Measurements from ENCODE around the gene BACE1-AS.
"Not testable (repeated sequence)": the region's sequence is repeated elsewhere in the genome, so short reads cannot be mapped to it uniquely, and the experiment has no call there.

Gene BACE1-AS

GRCh38 chr11:117290809-117291396 lies at the start of gene BACE1-AS:
Gene BACE1-AS, plus strand, starts transcription at chr11:117291346.
- Histone ChIP-seq H3K9me3 (ENCODE audit: low read length) (no peaks in the 10 kb centered on the region), H3K9ac (ENCODE audit: low read length) (no peak within 1 kb of the TSS), H3K4me3 (ENCODE audit: low read depth in 1 of 2, low read length in 2 of 2) (no peak within 1 kb of the TSS), H3K4me1 (ENCODE audit: insufficient read depth, low read length) (no peaks in the 10 kb centered on the region), H3K36me3 (ENCODE audit: insufficient read depth, low read length) (peaks cover 58% of the 10 kb centered on the region), H3K27ac (ENCODE audit: low read depth, low read length) (no peak within 1 kb of the TSS), H3K27me3 (ENCODE audit: control insufficient read depth in 1 of 2, insufficient read depth in 2 of 2, low read length in 2 of 2) (no peaks in the 10 kb centered on the region)

- Histone ChIP-seq H3K4me3 (ENCODE audit: low read depth in 1 of 2, low read length in 2 of 2) (no peak overlapping the region), H3K27ac (ENCODE audit: low read depth, low read length) (no peak overlapping the region), H3K4me1 (ENCODE audit: insufficient read depth, low read length) (no peaks in the 10 kb centered on the region), H3K9me3 (ENCODE audit: low read length) (no peaks in the 10 kb centered on the region), H3K9ac (ENCODE audit: low read length) (no peak overlapping the region), H3K36me3 (ENCODE audit: insufficient read depth, low read length) (peaks cover 43% of the 10 kb centered on the region), H3K27me3 (ENCODE audit: control insufficient read depth in 1 of 2, insufficient read depth in 2 of 2, low read length in 2 of 2) (no peaks in the 10 kb centered on the region)
Measured at GRCh38 chr11:117248341-117248740, 42.8 kb upstream of the BACE1-AS start.

- Histone ChIP-seq H3K27me3 (ENCODE audit: control insufficient read depth in 1 of 2, insufficient read depth in 2 of 2, low read length in 2 of 2) (no peaks in the 10 kb centered on the region), H3K36me3 (ENCODE audit: insufficient read depth, low read length) (peaks cover 34% of the 10 kb centered on the region), H3K27ac (ENCODE audit: low read depth, low read length) (no peak overlapping the region), H3K9ac (ENCODE audit: low read length) (no peak overlapping the region), H3K9me3 (ENCODE audit: low read length) (no peaks in the 10 kb centered on the region), H3K4me1 (ENCODE audit: insufficient read depth, low read length) (no peaks in the 10 kb centered on the region), H3K4me3 (ENCODE audit: low read depth in 1 of 2, low read length in 2 of 2) (no peak overlapping the region)
Measured at GRCh38 chr11:117249571-117249970, 41.6 kb upstream of the BACE1-AS start.

GRCh38 chr11:117251506-117251905 lies 39.6 kb upstream of the BACE1-AS start:
- Histone ChIP-seq H3K27me3 (ENCODE audit: control insufficient read depth in 1 of 2, insufficient read depth in 2 of 2, low read length in 2 of 2) (no peaks in the 10 kb centered on the region), H3K4me1 (ENCODE audit: insufficient read depth, low read length) (no peaks in the 10 kb centered on the region), H3K9ac (ENCODE audit: low read length) (no peak overlapping the region), H3K36me3 (ENCODE audit: insufficient read depth, low read length) (peaks cover 28% of the 10 kb centered on the region), H3K4me3 (ENCODE audit: low read depth in 1 of 2, low read length in 2 of 2) (no peak overlapping the region), H3K27ac (ENCODE audit: low read depth, low read length) (no peak overlapping the region), H3K9me3 (ENCODE audit: low read length) (no peaks in the 10 kb centered on the region)

- no peak overlapping the region for H3K4me3 ChIP-seq (ENCODE audit: low read depth in 1 of 2, low read length in 2 of 2)
- H3K36me3 ChIP-seq (ENCODE audit: insufficient read depth, low read length): no peaks in the 10 kb centered on the region
- no peak overlapping the region for H3K9ac ChIP-seq (ENCODE audit: low read length)
- no peak overlapping the region for H3K27ac ChIP-seq (ENCODE audit: low read depth, low read length)
- H3K27me3 ChIP-seq (ENCODE audit: control insufficient read depth in 1 of 2, insufficient read depth in 2 of 2, low read length in 2 of 2): no peaks in the 10 kb centered on the region
- H3K9me3 ChIP-seq (ENCODE audit: low read length): no peaks in the 10 kb centered on the region
- H3K4me1 ChIP-seq (ENCODE audit: insufficient read depth, low read length): no peaks in the 10 kb centered on the region
Measured at GRCh38 chr11:117255966-117256365, 35.2 kb upstream of the BACE1-AS start.

- Histone ChIP-seq H3K4me1 (ENCODE audit: insufficient read depth, low read length) (no peaks in the 10 kb centered on the region), H3K27ac (ENCODE audit: low read depth, low read length) (no peak overlapping the region), H3K9me3 (ENCODE audit: low read length) (no peaks in the 10 kb centered on the region), H3K4me3 (ENCODE audit: low read depth in 1 of 2, low read length in 2 of 2) (no peak overlapping the region), H3K9ac (ENCODE audit: low read length) (no peak overlapping the region), H3K27me3 (ENCODE audit: control insufficient read depth in 1 of 2, insufficient read depth in 2 of 2, low read length in 2 of 2) (no peaks in the 10 kb centered on the region), H3K36me3 (ENCODE audit: insufficient read depth, low read length) (no peaks in the 10 kb centered on the region)
Measured at GRCh38 chr11:117256573-117256972, 34.6 kb upstream of the BACE1-AS start.

GRCh38 chr11:117258576-117258975 lies 32.6 kb upstream of the BACE1-AS start:
- H3K9ac ChIP-seq (ENCODE audit: low read length): no peak overlapping the region
- no peaks in the 10 kb centered on the region for H3K27me3 ChIP-seq (ENCODE audit: control insufficient read depth in 1 of 2, insufficient read depth in 2 of 2, low read length in 2 of 2)
- H3K9me3 ChIP-seq (ENCODE audit: low read length): no peaks in the 10 kb centered on the region
- no peaks in the 10 kb centered on the region for H3K36me3 ChIP-seq (ENCODE audit: insufficient read depth, low read length)
- H3K27ac ChIP-seq (ENCODE audit: low read depth, low read length): no peak overlapping the region
- H3K4me1 ChIP-seq (ENCODE audit: insufficient read depth, low read length): no peaks in the 10 kb centered on the region
- no peak overlapping the region for H3K4me3 ChIP-seq (ENCODE audit: low read depth in 1 of 2, low read length in 2 of 2)

- no peaks in the 10 kb centered on the region for H3K27me3 ChIP-seq (ENCODE audit: control insufficient read depth in 1 of 2, insufficient read depth in 2 of 2, low read length in 2 of 2)
- no peak overlapping the region for H3K27ac ChIP-seq (ENCODE audit: low read depth, low read length)
- H3K9ac ChIP-seq (ENCODE audit: low read length): no peak overlapping the region
- no peak overlapping the region for H3K4me3 ChIP-seq (ENCODE audit: low read depth in 1 of 2, low read length in 2 of 2)
- no peaks in the 10 kb centered on the region for H3K9me3 ChIP-seq (ENCODE audit: low read length)
- no peaks in the 10 kb centered on the region for H3K36me3 ChIP-seq (ENCODE audit: insufficient read depth, low read length)
- no peaks in the 10 kb centered on the region for H3K4me1 ChIP-seq (ENCODE audit: insufficient read depth, low read length)
Measured at GRCh38 chr11:117259417-117259816, 31.7 kb upstream of the BACE1-AS start.

GRCh38 chr11:117264624-117265323 lies 26.4 kb upstream of the BACE1-AS start:
- not testable (repeated sequence) for H3K27ac ChIP-seq (ENCODE audit: low read depth, low read length); H3K4me3 ChIP-seq (ENCODE audit: low read depth in 1 of 2, low read length in 2 of 2); H3K4me1 ChIP-seq (ENCODE audit: insufficient read depth, low read length); H3K36me3 ChIP-seq (ENCODE audit: insufficient read depth, low read length); H3K9me3 ChIP-seq (ENCODE audit: low read length); H3K27me3 ChIP-seq (ENCODE audit: control insufficient read depth in 1 of 2, insufficient read depth in 2 of 2, low read length in 2 of 2); H3K9ac ChIP-seq (ENCODE audit: low read length)

GRCh38 chr11:117265745-117266144 lies 25.4 kb upstream of the BACE1-AS start:
- no peaks in the 10 kb centered on the region for H3K9me3 ChIP-seq (ENCODE audit: low read length)
- H3K9ac ChIP-seq (ENCODE audit: low read length): no peak overlapping the region
- no peaks in the 10 kb centered on the region for H3K36me3 ChIP-seq (ENCODE audit: insufficient read depth, low read length)
- no peak overlapping the region for H3K4me3 ChIP-seq (ENCODE audit: low read depth in 1 of 2, low read length in 2 of 2)
- H3K27ac ChIP-seq (ENCODE audit: low read depth, low read length): no peak overlapping the region
- no peaks in the 10 kb centered on the region for H3K4me1 ChIP-seq (ENCODE audit: insufficient read depth, low read length)
- H3K27me3 ChIP-seq (ENCODE audit: control insufficient read depth in 1 of 2, insufficient read depth in 2 of 2, low read length in 2 of 2): no peaks in the 10 kb centered on the region

GRCh38 chr11:117269856-117270255 lies 21.3 kb upstream of the BACE1-AS start:
- Histone ChIP-seq H3K4me1 (ENCODE audit: insufficient read depth, low read length) (no peaks in the 10 kb centered on the region), H3K36me3 (ENCODE audit: insufficient read depth, low read length) (no peaks in the 10 kb centered on the region), H3K27ac (ENCODE audit: low read depth, low read length) (no peak overlapping the region), H3K27me3 (ENCODE audit: control insufficient read depth in 1 of 2, insufficient read depth in 2 of 2, low read length in 2 of 2) (no peaks in the 10 kb centered on the region), H3K9ac (ENCODE audit: low read length) (no peak overlapping the region), H3K9me3 (ENCODE audit: low read length) (no peaks in the 10 kb centered on the region), H3K4me3 (ENCODE audit: low read depth in 1 of 2, low read length in 2 of 2) (no peak overlapping the region)

- Histone ChIP-seq H3K36me3 (ENCODE audit: insufficient read depth, low read length) (no peaks in the 10 kb centered on the region), H3K9me3 (ENCODE audit: low read length) (no peaks in the 10 kb centered on the region)
Measured at GRCh38 chr11:117271208-117271607, 19.9 kb upstream of the BACE1-AS start.

More at GRCh38 chr11:117271208-117271607, 19.9 kb upstream of the BACE1-AS start:
- Histone ChIP-seq H3K27me3 (ENCODE audit: control insufficient read depth in 1 of 2, insufficient read depth in 2 of 2, low read length in 2 of 2) (no peaks in the 10 kb centered on the region), H3K27ac (ENCODE audit: low read depth, low read length) (no peak overlapping the region), H3K4me1 (ENCODE audit: insufficient read depth, low read length) (no peaks in the 10 kb centered on the region), H3K4me3 (ENCODE audit: low read depth in 1 of 2, low read length in 2 of 2) (no peak overlapping the region), H3K9ac (ENCODE audit: low read length) (no peak overlapping the region)

Data from muscle layer of colon (tissue), 2 donors.